ENCODE results near the gene AJAP1.

AJAP1 gene

DNA sequence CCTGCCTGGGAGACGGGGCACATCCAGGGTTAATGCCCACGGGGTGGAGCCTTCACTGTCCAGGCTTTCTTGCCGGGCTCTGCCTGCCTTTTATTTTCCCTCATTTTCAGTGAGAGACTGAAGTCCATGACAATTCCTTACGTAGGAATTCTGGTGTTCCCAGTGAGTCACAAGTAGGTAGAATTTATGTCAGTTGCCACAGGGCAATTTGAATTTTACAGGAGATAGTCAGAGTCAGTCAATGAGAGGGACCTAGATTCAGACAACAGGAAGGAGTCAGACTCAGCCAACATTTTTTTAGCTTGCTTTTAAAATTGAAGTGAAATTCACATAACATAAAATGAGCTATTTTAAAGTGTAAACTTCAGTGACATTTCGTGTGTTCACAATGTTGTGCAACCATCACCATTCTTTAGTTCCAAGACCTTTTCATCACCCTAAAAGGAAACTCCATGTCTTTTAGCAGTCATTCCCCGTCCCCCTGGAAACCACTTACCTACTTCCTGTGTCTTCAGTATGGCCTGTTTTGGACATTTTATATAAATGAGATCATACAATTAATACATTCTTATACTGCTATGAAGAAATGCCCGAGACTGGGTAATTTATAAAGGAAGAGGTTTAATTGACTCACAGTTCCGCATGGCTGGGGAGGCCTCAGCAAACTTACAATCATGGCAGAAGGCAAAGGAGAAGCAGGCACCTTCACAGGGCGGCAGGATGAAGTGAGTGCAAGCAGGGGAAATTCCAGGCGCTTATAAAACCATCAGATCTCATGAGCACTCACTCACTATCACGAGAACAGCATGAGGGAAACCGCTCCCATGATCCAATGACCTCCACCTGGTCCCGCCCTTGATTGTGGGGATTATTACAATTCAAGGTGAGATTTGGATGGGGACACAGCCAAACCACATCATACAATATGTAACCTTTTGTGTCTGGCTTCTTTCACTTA is 14.6 kb downstream of the AJAP1 start:
- no peak for DNase-seq (ENCODE audit: low spot score)
- TF ChIP-seq, protein P1, sequence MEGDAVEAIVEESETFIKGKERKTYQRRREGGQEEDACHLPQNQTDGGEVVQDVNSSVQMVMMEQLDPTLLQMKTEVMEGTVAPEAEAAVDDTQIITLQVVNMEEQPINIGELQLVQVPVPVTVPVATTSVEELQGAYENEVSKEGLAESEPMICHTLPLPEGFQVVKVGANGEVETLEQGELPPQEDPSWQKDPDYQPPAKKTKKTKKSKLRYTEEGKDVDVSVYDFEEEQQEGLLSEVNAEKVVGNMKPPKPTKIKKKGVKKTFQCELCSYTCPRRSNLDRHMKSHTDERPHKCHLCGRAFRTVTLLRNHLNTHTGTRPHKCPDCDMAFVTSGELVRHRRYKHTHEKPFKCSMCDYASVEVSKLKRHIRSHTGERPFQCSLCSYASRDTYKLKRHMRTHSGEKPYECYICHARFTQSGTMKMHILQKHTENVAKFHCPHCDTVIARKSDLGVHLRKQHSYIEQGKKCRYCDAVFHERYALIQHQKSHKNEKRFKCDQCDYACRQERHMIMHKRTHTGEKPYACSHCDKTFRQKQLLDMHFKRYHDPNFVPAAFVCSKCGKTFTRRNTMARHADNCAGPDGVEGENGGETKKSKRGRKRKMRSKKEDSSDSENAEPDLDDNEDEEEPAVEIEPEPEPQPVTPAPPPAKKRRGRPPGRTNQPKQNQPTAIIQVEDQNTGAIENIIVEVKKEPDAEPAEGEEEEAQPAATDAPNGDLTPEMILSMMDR (IDR thresholded peaks at IDR 0.05; ENCODE audit: extremely low read depth, missing control alignments) = no peak

DNA sequence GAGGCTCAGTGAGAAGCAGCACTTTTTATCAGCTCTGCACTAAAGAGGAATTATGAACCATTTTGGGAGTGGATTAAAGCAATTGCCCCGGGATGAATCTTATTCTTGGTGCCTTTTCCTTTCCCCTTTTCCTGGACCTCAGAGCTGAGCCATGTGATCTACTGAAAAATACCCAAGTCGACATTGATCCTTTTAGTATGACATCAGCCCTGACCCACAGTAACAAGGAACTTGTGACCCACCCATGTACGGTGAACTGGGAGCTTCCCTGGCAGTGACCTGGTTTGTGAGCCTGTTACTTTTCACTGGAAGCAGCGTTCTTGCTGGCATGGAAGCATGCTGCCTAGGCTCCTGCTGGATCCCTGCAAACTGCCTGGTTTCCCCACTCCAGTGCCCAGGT is 15.9 kb downstream of the AJAP1 start:
- TF ChIP-seq, protein P1 (IDR thresholded peaks at IDR 0.05; ENCODE audit: extremely low read depth, missing control alignments) = no peak
- no peak for DNase-seq (ENCODE audit: low spot score)

DNA sequence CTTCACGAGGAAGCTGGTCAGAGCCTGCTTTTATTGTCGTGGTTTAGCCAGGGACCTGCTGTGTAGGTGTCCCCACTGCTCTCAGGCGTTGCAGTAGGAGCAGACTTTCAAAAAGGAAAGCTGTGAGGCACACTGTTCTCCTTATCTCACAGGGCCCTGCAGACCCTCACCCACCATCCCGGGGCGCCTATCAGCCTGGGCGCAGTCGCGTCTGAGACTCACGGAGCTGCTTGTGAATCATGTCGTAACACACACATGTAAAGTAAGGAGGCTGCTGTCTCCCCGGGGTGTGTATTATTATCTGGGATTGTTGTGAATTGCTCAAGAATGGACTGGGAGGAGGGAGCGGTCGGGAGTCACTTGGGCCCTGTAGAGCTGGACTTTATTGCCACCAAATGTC is 17.4 kb downstream of the AJAP1 start:
- DNase-seq (ENCODE audit: low spot score) = no peak

DNA sequence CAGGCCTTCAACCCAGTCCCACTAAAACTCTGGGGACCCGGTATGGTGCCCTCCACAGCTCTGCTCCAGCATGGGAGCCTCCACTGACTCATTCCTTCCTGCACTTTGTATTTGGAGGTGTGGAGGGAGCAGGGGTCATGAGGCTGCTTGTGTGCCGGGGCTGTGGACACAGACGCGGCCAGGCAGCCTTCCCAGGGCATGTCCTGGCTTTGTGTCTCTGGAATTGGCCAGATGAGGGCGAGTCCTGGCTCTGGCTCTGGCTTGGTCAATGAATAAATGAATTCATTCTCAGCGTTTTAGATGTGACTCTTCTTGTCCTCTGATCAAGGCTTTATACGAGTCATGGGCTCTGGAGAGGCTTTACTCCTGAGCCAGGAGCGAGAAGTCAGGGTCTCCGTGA is 19.1 kb downstream of the AJAP1 start:
- TF ChIP-seq, protein P1 (IDR thresholded peaks at IDR 0.05; ENCODE audit: extremely low read depth, missing control alignments) = no peak

More for the DNA sequence above, 17.4 kb downstream of the AJAP1 start:
- TF ChIP-seq, protein P1 (IDR thresholded peaks at IDR 0.05; ENCODE audit: extremely low read depth, missing control alignments) = no peak

DNA sequence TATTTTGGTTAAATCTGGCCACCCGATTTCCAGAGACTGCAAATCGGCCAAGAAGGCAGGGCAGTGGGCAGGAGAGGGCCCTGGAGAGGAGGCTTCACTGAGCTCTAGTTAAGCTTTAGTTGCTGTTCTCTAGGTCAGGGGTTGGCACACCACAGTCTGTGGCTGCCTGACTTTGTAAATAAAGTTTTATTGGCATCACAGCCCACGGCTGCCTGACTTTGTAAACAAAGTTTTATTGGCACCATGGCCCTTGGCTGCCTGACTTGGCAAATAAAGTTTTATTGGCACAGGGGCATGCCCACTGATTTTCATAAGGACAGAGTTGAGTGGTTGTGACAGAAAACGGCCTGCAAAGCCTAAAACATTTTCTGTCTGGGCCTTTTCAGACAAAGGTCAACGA is 19.7 kb downstream of the AJAP1 start:
- TF ChIP-seq, protein P1 (IDR thresholded peaks at IDR 0.05; ENCODE audit: extremely low read depth, missing control alignments) = no peak
- DNase-seq (ENCODE audit: low spot score) = no peak

More for the DNA sequence above, 19.1 kb downstream of the AJAP1 start:
- DNase-seq (ENCODE audit: low spot score) = no peak

DNA sequence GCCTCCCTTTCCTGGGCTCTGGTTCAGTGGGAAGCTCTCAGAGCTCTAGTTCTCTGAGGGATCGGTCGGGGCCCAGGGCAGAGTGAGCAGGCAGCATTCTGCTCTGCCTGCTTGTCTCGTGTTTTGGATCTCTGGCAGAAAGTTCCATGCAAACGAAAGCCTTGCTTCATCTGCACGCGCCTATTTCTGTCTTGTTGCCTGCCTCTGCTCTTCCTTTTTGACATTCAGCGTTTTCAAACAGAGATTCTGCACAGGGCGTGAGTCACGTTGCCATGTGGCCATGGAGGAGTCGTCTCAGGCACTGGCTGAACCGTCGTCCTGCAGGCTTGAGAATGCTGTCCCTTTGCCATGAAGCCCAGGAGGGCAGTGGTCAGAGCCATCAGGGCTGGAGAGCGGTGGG is 20.3 kb downstream of the AJAP1 start:
- DNase-seq (ENCODE audit: low spot score) = no peak
- TF ChIP-seq, protein P1 (IDR thresholded peaks at IDR 0.05; ENCODE audit: extremely low read depth, missing control alignments) = no peak

DNA sequence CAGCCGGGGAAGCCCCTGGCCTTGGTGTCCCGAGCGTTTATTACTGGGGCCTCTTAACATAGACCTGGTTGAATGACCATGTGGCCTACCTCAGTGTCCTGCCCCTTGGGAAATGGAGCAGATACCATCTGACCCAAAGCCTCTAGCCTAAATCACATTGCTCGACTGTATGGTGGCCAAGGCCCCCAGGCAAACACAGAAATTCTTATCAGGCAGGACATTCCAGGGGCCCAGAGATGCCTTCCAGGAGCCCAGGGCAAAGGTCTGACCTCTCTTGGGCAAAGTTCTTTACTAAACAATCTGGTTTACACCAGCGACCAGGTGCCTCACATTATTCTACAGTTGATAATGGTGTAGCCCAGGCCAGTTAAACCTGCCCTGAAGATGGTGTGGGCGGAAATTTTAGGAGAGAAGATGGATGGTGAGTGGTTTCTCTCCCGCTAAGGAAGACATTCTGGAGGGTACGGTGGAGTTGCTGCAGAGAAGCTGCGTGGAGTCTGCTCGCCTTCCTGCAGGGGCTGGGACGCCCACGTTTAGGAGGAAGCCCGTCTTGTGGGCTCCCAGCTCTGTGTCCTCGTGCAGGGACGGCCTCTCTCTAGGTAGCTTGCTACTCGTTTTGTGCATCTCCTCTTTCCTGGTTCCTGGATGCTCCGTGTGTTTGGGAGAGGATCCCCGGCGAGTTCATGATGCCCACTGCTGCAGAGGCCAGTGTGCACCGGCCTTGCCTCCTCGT is 21.2 kb downstream of the AJAP1 start:
- no peak for DNase-seq (ENCODE audit: low spot score)
- TF ChIP-seq, protein P1 (IDR thresholded peaks at IDR 0.05; ENCODE audit: extremely low read depth, missing control alignments) = no peak

Measured in GM20000 (cell line).